IPS DF 4.7 (cell line): ENCODE data around the gene ADGRG7.
"Not testable (repeated sequence)": the region's sequence is repeated elsewhere in the genome, so short reads cannot be mapped to it uniquely, and the experiment has no call there.

Experiments used
- DNase-seq: peaks from one replicate; pipeline ENCODE4 v3.0.0-alpha.2; 2013; ENCODE audit warnings: low spot score; ENCODE audit errors: extremely low read depth

ADGRG7 gene

DNA sequence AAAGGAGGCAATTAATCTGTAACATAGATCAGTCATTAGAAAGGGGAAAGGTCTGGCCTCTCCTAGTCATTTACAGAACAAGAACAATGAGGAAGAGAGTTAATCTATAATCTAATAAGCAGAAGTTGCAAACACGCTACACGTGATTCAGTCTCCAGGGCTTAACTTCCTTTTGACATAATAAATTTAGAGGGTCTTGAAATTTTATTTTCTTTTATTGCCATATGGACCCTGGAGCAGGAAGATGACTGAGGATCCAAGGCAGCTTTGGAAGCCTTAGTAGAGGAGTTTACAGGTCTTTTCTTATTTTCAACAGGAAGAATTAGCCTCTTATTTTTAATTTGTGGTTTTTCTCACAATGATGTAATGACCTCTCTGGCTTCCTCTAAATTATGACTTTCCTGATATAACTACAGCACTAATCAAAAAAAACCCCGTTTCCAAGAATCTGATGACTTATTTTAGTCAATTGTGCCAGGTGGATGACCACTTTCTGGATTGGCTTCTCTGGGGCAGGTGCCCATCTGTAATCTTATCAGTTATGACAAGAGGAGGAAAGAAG lies 32.2 kb downstream of the ADGRG7 start:
- no peak for DNase-seq

DNA sequence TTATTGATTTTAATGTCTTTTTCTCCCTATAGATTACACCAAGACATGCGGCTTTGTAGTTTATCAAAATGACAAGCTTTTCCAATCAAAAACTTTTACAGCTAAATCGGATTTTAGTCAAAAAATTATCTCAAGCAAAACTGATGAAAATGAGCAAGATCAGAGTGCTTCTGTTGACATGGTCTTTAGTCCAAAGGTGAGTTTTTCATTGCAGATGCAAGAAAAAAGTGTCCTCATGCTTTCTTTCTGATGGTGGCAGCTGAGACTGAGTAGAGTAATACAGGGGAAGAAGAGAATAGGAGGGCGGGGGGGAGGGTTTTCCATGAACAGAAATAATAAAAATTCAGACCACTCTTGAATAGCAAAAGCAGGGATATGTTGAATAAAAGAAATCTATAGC lies 36.5 kb downstream of the ADGRG7 start:
- no peak for DNase-seq

DNA sequence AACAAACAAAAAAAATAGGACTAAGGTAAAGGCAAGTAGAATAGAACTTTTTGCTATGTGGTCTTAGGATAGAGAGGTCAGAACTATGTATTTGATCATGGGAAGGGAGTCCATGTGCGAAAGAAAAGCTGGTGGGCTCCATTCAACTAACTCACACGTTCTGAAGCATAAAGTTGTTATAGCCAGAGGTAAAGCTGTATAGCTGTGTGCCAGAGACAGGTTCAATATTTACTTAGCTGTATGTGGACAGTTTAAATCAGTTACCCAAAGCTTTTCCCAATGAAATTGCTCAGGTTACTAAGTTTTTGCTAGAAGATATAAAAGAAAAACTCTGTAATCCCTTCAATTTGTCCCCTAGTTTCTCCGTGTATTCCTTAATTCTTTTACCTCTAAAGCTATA lies 37.8 kb downstream of the ADGRG7 start:
- no peak for DNase-seq

DNA sequence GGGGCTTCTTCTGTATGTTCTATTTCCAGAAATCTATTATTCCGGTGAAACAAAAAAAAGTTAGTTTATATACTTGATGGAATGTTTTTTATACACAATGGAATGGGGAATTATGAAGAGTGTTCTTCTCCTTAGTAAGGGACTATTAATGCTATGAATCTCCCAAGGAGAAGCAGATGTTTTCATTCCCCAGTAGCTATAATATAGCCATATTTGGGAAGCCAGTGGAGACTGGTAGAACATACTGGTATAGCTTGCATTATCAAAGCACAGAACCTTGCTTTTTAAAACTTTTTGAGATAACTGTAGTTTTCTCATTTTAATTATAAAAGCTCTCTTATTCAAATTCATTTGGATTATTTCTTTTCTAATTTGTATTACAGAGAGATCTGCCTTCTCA lies 38.3 kb downstream of the ADGRG7 start:
- no peak for DNase-seq

DNA sequence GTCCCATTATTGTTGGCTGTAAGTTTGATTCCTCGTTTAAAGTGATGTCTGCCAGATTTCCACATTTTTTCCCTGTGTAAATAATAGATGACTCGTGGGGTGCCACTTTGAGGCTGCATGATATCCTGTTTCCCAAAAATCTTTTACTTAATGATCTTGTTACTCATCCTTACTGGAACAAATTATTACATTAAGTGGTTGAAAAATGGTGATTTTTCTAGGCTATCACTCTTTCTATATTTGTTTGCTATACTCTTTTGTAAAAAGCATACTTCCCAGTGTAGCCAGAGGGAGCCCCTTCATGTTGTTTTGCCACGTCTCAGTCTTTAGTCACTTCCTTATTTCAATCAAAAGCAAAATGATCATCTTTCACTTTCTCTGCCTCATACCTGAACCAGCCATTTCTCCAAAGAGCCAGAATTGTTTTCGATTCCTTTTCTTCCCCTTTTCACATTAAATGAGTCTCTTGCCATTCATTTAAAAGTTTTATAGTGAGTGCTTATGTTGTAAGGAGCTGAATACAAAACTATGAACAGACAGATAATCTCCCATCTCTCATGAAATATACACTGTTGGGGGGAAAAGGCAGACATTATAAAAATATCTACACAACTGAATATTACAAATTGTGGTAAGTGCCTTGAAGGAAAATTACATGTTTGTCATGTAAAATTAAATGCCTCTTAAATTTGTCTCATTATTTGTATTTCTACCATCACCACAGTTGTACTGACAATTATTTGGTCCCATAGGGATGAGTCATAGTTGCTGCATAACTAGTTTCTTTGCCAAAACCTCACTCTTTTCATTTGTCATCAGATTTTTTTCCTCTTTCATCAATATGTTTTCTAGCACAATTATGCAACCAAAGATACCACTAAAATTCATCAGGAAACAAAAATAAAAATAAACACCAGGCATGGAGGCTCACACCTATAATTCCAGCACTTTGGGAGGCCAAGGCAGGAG lies 41.5 kb downstream of the ADGRG7 start:
- DNase-seq, result no peak

DNA sequence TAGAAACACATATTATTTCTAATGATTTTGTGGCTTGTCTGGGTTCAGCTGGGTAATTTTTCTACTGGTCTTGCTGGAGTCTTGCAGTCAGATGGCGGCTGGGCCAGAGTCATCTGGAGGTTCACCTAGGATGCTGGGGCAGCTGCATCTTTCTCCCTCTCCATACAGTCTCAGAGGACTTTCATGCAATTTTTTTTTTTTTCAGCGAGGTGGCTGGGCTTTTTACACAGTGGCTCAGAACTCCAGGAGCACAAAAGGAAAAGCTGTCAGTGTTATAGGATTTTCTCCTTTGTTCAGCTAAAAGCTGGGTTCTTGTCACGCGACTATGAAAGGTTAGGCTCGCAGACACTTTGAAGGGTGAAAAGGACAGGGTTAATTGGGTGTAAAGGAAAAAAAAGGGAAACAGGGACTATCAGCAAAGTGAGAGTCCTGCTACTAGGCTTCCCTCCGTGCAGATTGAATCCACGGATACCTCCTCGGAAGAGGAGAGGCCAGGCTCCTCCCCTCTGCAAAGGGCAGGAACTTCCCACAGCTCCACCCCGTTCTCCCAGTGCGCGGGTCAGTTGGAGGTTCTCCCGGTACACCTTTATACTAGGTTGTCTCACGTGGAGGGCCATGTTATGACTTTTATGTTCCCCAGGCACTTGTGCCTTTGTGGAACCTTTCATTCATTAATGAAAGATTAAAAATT lies 44.3 kb downstream of the ADGRG7 start:
- no peak for DNase-seq

DNA sequence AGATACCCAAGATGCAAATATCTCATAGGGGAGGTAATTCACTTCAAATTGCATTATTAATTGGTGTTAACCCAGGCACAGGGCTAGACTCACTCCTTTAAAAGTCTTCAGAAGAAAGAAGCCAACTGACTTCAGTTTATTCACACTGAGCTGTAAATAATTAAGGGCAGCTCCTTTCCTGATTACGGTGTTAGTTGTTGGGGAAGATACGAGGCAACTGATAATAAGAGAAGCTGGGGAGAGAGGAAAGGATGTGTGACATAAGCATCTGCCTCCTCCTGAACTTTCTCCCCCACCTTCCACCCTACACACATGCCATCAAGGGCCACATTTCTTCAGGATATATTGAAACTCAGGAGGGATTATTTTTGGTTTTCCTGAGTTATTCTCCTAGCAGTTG lies 47.5 kb downstream of the ADGRG7 start:
- no peak for DNase-seq

DNA sequence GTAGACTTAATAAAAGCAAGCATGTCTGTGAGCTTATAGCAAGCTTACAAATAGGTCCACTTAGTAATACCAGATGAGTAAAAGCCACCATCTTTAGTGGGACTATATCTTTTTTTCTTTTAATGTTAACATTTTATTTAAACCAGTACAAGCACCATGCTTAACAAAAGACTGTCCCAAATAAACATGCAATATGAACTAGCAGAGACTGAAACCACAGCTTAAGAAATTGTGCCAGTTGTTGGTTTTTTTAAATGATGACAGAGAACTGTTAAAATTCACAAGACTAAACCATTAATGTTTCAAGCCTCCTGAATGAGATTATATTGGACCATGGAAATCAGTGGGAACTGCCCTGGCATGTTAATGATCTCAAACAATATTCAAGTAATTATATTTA lies 51.9 kb downstream of the ADGRG7 start:
- not testable (repeated sequence) for DNase-seq

DNA sequence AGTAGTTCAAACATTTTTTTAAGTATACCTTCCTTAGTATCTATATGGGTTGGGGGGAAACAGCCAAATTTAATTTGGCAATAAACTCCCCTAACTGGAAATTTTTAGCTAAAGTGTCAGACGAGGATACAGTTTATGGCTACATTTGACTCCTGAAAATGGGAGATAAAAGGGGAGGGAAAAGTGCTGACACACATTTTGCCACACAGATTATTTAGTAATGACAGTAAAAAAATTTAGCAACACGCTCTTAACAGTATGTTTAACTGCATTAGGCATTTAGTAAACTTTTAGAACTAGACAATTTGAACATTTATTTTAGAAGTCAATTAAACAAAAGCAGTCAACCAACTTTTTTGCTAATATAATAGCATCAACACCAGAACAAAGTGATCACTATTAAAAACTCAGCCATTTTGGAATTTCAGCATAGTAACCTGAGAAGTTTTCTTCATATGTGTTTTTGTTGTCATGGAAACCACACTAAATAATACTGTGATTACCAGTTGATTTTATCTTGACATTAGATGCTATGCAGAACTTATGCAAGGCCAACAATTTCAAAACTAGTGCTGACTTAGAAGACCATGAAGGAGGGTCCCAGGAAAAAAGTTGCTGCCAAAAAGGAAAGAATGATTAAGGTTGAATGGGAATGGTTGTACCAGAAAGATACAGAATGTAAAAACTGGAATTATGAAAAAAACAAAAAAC lies 52.9 kb downstream of the ADGRG7 start:
- DNase-seq, result no peak

DNA sequence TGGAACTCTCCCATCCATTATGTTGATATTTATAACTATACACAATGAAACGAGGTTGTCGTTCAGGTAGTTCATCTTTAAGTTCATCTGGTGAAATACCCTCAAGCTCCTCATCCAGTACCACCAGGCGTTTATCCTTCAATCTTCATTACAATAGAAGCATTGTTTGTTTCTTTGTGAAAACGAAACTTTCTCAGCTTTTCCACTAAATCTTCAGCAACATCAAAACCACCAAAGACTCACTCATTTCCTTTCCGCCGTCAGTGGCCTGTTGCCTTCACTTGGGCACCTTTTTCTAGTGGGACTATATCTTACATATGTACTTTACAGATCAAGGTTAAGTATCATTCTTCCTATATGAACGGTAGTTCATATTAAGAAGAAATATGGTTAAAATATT lies 55.8 kb downstream of the ADGRG7 start:
- no peak for DNase-seq

DNA sequence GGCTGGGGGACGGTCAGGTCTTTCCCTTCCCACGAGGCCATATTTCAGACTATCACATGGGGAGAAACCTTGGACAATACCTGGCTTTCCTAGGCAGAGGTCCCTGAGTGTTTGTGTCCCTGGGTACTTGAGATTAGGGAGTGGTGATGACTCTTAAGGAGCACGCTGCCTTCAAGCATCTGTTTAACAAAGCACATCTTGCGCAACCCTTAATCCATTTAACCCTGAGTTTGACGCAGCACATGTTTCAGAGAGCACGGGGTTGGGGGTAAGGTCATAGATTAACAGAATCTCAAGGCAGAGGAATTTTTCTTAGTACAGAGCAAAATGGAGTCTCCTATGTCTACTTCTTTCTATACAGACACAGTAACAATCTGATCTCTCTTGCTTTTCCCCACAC lies 57.3 kb downstream of the ADGRG7 start:
- not testable (repeated sequence) for DNase-seq

DNA sequence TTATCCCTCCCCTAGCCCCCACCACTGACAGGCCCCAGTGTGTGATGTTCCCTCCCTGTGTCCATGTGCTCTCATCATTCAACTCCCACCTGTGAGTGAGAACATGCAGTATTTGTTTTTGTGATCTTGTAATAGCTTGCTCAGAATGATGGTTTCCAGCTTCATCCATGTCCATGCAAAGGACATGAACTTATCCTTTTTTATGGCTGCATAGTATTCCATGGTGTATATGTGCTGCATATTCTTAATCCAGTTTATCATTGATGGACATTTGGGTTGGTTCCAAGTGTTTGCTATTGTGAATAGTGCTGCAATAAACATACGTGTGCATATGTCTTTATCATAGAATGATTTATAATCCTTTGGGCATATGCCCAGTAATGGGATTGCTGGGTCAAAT lies 57.9 kb downstream of the ADGRG7 start:
- not testable (repeated sequence) for DNase-seq

DNA sequence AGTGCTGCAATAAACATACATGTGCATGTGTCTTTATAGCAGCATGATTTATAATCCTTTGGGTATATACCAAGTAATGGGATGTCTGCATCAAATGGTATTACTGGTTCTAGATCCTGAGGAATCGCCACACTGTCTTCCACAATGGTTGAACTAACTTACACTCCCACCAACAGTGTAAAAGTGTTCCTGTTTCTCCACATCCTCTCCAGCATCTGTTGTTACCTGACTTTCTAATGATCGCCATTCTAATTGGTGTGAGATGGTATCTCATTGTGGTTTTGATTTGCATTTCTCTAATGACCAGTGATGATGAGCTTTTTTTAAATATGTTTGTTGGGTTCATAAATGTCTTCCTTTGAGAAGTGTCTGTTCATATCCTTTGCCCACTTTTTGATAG lies 61.6 kb downstream of the ADGRG7 start:
- not testable (repeated sequence) for DNase-seq

DNA sequence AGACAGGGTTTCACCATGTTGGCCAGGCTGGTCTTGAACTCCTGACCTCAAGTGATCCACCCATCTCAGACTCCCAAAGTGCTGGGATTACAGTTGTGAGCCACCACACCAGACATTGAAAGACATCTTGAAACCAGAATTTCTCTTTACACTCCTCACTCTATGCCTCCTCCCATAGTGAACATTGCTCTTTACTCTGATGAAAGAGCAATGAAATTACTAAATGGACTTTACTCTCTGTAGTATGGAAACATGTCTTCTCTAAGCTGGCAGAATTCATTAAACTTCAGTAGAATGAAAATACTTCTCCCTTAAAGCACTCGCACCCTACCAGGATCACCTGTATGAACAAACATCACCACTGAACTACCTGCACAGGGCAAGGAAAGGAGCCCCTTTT lies 72.1 kb downstream of the ADGRG7 start:
- DNase-seq, result no peak

DNA sequence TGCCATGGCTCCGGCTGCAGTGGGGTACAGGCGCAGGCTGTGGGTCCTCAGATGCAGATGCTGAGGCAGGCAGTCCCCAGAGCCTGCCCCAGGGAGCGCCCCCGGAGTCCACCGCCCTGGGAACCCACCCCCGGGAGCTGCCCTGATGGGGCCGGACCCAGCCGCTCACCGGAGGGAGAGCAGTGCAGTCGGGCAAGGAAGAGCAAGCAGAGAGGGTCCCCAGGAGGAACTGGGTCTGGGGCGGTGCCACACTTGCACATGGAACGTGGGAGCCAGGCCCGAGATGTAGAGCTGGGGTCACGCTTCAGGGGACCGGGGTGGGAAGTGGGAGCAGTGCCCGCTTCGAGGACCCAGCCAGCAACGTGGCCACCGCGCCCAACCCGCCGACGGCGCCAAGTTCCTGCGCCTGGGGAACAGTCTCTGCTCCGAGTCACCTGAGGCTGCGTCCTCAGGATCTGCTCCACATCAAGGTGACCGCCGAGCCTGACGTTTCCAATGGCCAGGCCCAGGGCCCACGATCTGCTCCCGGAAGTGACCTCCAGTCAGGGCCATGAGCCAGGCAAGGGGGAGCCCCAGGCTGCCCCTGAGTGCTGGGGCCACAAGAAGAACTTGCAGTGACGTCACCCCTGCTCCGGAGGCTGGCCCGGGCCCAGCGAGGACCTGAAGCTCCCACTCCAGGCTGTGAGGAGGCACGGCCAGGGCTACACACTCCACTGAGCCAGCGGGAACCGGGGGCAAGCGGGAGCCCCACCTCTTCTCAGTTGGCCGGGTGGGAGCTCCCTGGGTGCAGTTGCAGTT lies 72.9 kb downstream of the ADGRG7 start:
- DNase-seq, result no peak

DNA sequence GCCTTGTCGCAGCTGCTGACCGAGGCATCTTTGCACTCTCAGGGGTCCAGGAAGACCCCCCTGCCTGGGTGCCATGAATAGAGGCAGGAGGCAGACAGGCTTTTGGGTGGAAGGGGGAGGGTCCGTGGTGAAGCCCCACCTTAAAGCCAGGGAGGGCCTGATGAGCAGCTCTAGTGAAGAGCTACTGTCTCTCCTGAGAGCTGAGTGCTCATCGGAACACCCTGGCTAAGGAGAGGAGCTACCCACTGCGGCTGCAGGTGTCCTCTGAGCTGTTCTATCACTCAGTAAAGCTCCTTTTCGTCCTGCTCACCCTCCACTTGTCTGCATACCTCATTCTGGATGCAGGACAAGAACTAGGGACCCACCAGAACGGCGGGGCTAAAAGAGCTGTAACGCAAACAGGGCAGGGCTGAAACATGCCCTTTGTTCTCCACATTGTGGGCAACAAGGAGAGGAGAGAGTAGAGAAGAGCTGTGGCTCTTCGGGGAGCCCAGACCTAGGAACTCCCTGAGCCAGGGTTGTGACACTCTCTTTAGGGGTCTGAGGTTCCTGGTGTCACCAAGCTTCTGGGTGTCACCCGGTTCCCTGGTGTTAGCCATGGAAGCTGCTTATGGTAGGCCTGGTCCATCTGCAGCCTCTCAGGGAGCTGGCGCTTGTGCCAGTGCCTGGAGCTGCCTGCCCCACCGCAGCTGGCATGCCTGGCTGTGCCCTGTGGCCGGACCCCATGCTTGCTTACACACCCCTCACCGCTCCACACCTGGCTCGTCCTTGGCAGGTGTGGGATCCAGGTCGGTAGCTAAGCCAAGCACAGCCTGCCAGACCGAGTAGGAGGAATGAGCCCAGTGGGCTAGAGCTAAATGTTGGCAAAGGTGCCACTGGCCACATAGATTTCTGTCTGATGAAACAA lies 73.7 kb downstream of the ADGRG7 start:
- DNase-seq, result no peak

DNA sequence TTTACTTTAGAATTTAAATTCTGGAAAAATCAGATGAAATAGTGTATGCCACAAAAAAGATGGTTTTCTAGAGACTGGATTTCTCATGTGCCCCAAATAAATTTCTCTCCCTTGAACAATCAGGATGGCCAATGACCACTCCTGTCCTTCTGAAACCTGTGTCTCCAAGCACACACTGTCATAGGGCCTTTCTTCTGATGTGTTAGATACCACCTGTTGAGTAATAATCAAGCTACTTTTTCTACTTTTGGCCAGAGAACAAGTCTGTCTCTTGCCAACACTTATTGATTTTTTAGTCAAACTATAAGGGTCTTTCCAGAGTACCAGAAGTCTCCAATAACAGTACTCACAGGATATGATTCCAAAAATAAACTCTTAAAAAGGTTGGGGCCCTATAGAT lies 83.8 kb downstream of the ADGRG7 start:
- no peak for DNase-seq

DNA sequence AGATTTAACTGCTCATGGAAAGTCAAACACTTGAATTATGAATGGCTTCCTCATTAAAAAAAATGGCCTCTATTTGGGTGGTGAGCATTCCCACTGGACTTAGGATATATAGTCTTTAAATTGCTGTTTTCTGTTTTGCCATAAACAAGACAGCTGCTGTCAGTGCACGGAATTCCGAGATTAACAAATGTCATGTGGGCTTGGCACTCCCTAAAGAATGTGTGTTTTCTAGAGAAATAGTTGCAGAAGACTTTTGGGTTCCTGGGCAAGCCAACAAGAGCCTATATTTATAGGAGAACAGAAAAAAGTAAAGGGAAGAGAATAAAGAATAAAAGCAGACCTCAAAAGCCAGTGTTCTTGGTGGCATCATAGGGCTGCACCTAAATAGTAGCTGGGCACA lies 86.3 kb downstream of the ADGRG7 start:
- no peak for DNase-seq

DNA sequence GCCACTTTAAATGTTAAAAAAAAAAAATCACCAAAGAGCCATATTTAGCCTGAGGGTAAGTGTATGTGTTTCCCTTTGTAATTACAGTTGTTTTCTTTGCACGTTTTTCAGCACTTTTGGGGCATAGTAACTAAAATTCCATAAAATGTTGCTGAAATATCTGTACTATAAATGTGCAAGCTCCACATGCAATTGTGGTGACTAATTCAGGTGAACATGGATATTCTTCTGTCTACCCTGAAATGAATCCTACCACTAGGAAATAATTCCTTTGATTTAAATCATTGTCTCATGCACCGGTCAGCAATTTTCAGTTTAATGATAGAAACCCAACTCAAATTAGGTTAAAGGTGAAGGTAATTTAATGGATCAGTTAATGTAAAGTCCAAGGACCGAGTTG lies 86.8 kb downstream of the ADGRG7 start:
- DNase-seq, result no peak

DNA sequence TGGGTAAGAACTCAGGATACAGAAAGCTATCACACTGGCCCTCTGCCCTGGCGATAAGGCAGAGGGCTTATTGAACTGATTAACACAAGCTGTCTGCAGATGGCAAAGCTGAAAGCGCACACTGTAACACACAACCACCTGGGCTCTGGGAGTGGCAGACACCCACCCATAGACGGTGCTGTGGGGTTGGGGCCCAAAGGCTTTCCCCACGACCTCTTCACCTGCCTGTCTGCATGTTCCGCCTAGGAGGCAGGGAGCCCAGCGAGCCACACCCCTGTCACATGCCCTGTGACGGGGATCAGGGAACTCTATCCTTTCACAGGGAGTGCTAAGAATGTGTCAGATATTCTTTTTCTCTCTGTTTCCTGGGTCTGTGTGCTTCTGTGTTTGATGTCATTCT lies 87.8 kb downstream of the ADGRG7 start:
- DNase-seq, result no peak
